ENCODE measurements around the gene STEAP1.

STEAP1 gene

GRCh38 chr7:90176195-90176594 lies 21.9 kb downstream of the STEAP1 start:
- Histone ChIP-seq H2AFZ (ENCODE audit: low read length) (no peak overlapping the region), H3K79me2 (ENCODE audit: insufficient read depth, low read length) (no peaks in the 10 kb centered on the region), H3K27me3 (ENCODE audit: insufficient read depth, low read length, poor library complexity, severe bottlenecking) (no peaks in the 10 kb centered on the region), H3K9me3 (ENCODE audit: insufficient read depth, low read depth, low read length) (peaks cover 6% of the 10 kb centered on the region; the same call in 1 of the 2 replicates), H3K4me3 (ENCODE audit: low read length, poor library complexity, severe bottlenecking) (no peak overlapping the region), H3K4me2 (ENCODE audit: low read depth, low read length, poor library complexity, severe bottlenecking) (no peak overlapping the region), H3F3A (ENCODE audit: low read depth) (no peaks in the 10 kb centered on the region), H3K36me3 (ENCODE audit: insufficient read depth, low read length) (no peaks in the 10 kb centered on the region), H3K4me1 (ENCODE audit: insufficient read depth, low read length, poor library complexity, severe bottlenecking) (no peaks in the 10 kb centered on the region), H3K9me2 (replicated peaks; ENCODE audit: low read depth, low read length) (no peaks in the 10 kb centered on the region), H4K20me1 (ENCODE audit: insufficient read depth, low read length, poor library complexity, severe bottlenecking) (no peaks in the 10 kb centered on the region), H3K9ac (ENCODE audit: low read depth, low read length, poor library complexity, severe bottlenecking) (no peak overlapping the region)
- TF ChIP-seq EZH2phosphoT487 (IDR thresholded peaks at IDR 0.05; ENCODE audit: borderline replicate concordance) (no peak), CTCF (conservative IDR thresholded peaks at IDR 0.05; ENCODE audit: low read length) (no peak)

GRCh38 chr7:90178166-90178565 lies 23.9 kb downstream of the STEAP1 start:
- Histone ChIP-seq H3K36me3 (ENCODE audit: insufficient read depth, low read length) (no peaks in the 10 kb centered on the region), H3K27me3 (ENCODE audit: insufficient read depth, low read length, poor library complexity, severe bottlenecking) (no peaks in the 10 kb centered on the region), H3F3A (ENCODE audit: low read depth) (no peaks in the 10 kb centered on the region), H4K20me1 (ENCODE audit: insufficient read depth, low read length, poor library complexity, severe bottlenecking) (no peaks in the 10 kb centered on the region), H3K4me2 (ENCODE audit: low read depth, low read length, poor library complexity, severe bottlenecking) (no peak overlapping the region), H3K9ac (ENCODE audit: low read depth, low read length, poor library complexity, severe bottlenecking) (no peak overlapping the region), H3K79me2 (ENCODE audit: insufficient read depth, low read length) (no peaks in the 10 kb centered on the region), H3K4me3 (ENCODE audit: low read length, poor library complexity, severe bottlenecking) (no peak overlapping the region), H3K4me1 (ENCODE audit: insufficient read depth, low read length, poor library complexity, severe bottlenecking) (no peaks in the 10 kb centered on the region), H3K9me2 (replicated peaks; ENCODE audit: low read depth, low read length) (no peaks in the 10 kb centered on the region), H3K9me3 (ENCODE audit: insufficient read depth, low read depth, low read length) (peaks cover 6% of the 10 kb centered on the region; the same call in 1 of the 2 replicates), H2AFZ (ENCODE audit: low read length) (no peak overlapping the region)
- TF ChIP-seq EZH2phosphoT487 (IDR thresholded peaks at IDR 0.05; ENCODE audit: borderline replicate concordance), result no peak
- TF ChIP-seq CTCF (conservative IDR thresholded peaks at IDR 0.05; ENCODE audit: low read length), result no peak

- Histone ChIP-seq H3K9me3 (ENCODE audit: insufficient read depth, low read depth, low read length) (peaks cover 6% of the 10 kb centered on the region; the same call in 1 of the 2 replicates), H3K9ac (ENCODE audit: low read depth, low read length, poor library complexity, severe bottlenecking) (no peak overlapping the region), H3F3A (ENCODE audit: low read depth) (no peaks in the 10 kb centered on the region), H3K4me2 (ENCODE audit: low read depth, low read length, poor library complexity, severe bottlenecking) (no peak overlapping the region), H4K20me1 (ENCODE audit: insufficient read depth, low read length, poor library complexity, severe bottlenecking) (no peaks in the 10 kb centered on the region), H2AFZ (ENCODE audit: low read length) (no peak overlapping the region), H3K79me2 (ENCODE audit: insufficient read depth, low read length) (no peaks in the 10 kb centered on the region), H3K9me2 (replicated peaks; ENCODE audit: low read depth, low read length) (no peaks in the 10 kb centered on the region), H3K4me3 (ENCODE audit: low read length, poor library complexity, severe bottlenecking) (no peak overlapping the region), H3K4me1 (ENCODE audit: insufficient read depth, low read length, poor library complexity, severe bottlenecking) (no peaks in the 10 kb centered on the region), H3K36me3 (ENCODE audit: insufficient read depth, low read length) (no peaks in the 10 kb centered on the region), H3K27me3 (ENCODE audit: insufficient read depth, low read length, poor library complexity, severe bottlenecking) (no peaks in the 10 kb centered on the region)
- no peak for TF ChIP-seq CTCF (conservative IDR thresholded peaks at IDR 0.05; ENCODE audit: low read length)
- no peak for TF ChIP-seq EZH2phosphoT487 (IDR thresholded peaks at IDR 0.05; ENCODE audit: borderline replicate concordance)
Observed at GRCh38 chr7:90178679-90179278, 24.5 kb downstream of the STEAP1 start.
